GM19023 (cell line): ENCODE data around the gene CAPZB.

Source experiments
- ATAC-seq: cut with Tn5 transposase; IDR thresholded peaks from one replicate; pipeline ENCODE4 v1.9.1; 2021; ENCODE audit warnings: mild to moderate bottlenecking, moderate library complexity; ENCODE audit not compliant: unreplicated experiment

Gene CAPZB

DNA sequence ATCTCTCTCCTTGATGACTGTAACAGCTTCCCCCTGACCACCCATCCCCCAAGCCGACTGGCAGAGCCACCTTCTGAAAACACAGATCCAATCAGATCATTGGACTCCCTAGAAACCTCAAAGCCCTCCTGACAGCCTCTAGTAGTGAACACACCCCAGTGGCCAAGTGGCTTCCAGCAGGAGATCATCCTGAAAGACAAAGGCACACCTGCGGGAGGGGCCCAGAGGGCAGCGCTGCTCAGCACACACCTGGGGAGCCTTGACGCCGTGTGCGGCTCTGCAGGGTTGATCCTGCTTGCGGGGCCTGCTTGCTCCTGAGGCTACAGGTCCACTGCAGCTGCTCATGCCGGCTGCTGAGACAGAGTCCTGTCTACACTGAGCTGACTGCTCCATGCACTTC is 131.7 kb downstream of the CAPZB start:
- ATAC-seq: no peak

DNA sequence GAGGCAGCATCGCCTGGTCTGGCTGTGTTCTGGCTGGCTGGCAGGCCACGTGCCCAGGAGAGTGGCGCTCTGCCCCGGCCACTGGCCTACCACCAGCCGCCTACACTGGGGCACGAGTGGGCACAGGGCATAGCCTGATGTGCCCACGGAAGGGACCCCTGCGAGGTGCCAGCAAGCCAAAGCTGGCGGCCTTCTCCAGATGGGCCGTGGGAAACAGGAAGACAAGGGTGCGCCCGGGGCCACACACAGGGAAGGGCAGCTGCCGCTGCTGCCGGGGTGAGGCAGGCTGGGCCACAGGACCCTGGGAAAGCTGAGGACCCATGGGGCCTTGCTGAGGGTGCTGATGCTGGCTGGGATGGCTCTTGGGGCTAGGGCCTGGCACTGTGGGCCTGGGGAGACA is 132.5 kb downstream of the CAPZB start:
- no peak for ATAC-seq

DNA sequence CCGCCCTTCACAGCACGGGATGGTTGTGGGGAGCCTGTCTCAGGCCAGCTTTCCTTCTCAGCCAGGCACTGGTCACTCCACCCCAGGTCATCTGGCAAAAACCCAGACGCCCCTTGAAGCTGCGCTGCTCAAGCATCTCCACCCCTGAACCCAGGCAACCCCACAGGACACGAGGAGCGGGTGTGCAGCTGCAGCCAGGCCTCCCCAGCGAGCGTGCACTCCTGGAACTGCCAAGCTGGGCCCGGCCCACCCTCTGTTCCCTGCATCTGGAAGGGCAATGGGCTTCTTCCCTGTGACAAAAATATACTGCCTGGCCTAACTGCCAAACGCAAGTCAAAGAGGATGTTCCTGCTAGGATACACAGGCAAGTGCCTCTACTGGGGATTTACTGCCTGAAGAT is 133.5 kb downstream of the CAPZB start:
- ATAC-seq: no peak

DNA sequence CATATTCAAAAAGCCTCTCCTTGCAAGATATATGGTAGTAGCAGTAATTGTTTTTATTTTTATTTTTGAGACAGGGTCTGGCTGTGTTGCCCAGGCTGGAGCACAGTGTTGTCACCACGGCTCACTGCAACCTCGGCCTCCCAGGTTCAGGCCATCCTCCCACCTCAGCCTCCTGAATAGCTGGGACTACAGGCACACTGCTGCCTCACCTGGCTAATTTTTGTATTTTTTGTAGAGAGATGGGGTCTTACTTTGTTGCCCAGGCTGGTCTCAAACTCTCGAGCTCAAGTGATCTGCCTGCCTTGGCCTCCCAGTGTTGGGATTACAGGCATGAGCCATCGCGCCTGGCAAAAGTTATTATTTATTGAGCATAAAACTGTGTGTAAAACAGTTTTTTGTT is 134.8 kb downstream of the CAPZB start:
- no peak for ATAC-seq

DNA sequence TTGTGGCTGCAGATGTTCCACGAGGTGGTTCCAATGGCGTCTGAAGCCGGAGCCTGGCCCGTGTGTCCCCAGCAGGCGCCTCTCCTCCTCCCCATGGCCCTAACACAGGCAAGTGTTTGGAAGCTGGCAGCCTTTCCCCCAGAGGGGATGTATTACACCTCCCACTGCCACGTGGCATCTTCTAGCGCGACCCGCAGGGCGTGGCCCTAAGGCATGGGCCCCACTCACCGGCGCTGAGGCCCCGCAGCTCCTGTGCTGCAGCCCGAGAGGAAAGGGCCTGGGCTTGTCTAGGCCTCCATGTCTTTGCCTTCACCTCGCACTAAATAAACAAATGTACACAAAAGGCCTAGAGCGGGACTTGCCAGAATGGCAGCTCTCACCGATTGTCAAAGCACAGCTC is 135.3 kb downstream of the CAPZB start:
- ATAC-seq: no peak

DNA sequence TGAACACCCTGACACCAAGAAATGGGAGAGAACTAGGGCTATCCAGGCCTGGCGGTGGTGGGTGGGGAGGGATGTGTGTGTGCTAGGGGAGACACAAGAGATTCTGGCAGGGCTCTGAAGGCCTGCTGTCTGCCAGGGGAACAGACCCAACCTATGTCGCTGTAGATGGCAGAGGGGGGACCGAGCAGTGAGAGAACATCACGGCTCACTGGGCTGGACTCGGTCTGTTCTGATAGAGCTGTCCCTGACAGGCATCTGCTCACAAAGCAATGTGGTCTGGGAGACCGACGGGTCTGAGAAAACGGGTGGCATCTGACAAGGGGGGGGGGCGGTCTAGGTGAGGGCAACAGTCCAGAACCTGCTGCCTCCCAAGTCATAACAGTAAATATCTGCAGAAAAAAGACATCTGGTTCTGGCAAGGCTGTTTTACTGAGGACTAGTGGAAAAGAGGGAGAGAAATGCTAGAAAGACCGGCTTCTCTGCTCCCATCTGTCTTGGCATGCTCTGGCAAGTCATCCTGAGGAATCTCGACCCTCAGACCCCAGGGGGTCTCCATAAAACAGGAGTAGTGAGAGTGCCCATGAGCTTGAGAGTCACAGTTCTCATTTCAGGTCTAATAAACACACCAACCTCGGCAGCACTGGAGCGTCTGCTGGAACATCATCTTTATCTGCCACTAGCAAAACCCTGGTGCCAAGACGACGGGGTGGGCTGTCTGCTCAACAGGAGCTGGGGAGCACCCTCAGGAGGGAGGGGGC is 136.7 kb downstream of the CAPZB start:
- ATAC-seq: no peak

DNA sequence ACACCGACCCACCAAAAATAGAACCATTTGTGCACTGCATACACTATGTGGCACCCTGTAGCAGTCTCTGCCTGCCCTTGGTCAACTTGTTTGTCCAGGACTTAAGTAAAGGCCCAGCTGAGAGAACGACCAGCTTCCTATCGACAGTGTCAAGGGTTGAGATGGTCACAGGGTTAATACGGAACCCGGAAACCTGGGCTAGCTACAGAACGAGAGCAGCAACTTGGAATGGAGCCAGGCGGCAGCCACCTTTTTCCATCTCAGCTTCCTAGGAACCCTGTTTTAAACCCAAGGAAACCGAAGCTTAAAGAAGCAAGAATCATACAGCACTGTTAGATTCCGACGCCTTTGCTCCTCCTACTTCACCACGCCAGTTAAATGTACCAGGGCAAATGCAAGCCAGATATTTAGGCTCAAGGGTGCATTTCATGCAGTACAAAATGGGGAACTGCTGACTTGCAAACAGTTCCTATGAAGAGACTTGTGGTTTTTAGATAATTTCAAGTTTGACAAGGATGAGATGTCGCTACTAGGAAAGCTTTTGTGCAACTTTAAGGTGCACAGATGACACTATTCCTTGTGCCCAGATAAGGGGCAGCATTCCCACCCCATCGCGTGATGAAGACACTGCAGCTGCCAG is 137.7 kb downstream of the CAPZB start:
- ATAC-seq: no peak

DNA sequence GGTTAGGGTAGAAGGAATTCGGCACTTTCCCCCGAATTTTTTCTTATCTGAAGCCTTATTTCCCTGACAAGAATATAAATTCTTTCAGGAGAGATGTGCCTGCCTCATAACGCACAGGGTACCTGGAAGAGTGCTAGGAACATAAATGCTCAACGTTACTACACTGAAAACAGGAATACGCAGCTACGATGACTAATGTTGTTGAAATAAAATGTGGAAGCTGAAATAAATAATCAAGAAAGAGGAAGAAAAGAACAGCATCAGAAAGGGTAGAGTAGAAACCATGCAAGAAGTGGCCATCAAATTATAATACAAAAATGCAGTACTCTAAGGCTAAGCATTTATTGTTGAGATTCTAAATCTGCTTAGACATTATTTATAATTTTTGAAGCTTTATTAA is 139.3 kb downstream of the CAPZB start:
- no peak for ATAC-seq

DNA sequence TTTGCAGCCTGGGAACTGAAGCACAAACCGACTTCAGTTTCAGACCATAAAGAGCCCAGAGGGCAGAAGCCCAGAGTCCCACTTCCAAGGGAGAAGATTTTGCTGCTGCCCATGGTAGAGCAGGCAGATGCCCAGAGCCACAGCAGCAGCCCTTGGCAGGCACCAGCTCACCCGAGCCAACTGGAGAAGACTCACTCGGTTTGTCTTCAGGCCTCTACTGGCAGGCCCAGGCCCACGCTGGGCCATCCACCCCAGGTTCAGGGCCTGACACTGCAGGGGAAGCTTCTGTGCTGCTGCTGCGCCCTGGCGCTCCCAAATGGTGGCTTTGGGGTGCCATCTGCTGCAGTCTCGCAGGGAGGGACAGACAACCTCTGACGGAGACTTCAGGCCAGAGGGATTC is 139.9 kb downstream of the CAPZB start:
- no peak for ATAC-seq

DNA sequence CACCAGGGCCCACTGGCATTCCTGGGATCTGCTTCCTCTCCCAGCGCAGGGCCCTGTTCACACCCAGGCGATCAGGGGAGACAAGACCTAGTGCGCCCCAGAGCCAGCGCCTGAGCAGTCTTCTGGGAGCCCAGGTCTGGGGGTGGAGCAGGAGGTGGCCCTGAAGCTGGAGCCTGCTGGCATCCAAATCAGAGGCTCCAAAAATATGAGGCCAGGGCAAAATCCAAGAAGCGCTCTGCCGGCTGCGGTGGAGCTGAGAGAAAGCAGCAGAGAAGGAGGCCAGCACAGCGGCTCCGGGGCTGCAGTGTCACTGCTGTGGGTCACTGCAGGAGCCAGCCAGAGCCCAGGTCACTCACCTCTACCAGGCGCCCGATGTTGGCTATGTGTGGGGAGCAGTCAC is 140.5 kb downstream of the CAPZB start:
- ATAC-seq: no peak

DNA sequence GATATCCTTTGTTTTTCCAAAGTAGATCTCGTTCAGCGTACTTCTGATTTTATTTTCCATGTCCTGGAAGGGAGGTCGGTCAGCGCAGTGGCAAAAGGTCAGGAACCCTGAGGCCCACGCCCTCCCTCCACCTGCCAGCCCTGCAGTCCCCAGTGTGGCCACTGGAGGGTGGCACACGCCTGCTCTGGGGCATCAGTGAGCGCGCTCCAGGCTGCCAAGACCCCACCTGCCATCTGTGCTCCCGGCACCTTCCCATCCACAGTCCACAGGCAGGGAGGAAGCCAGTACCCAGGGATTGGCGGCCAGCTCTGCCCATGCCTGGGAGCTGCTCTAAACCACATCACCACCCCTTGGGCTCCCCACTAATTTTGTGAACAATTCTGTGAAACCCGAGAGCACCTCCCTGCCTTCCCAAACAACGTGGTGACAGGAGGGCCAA is 140.9 kb downstream of the CAPZB start:
- ATAC-seq: no peak

DNA sequence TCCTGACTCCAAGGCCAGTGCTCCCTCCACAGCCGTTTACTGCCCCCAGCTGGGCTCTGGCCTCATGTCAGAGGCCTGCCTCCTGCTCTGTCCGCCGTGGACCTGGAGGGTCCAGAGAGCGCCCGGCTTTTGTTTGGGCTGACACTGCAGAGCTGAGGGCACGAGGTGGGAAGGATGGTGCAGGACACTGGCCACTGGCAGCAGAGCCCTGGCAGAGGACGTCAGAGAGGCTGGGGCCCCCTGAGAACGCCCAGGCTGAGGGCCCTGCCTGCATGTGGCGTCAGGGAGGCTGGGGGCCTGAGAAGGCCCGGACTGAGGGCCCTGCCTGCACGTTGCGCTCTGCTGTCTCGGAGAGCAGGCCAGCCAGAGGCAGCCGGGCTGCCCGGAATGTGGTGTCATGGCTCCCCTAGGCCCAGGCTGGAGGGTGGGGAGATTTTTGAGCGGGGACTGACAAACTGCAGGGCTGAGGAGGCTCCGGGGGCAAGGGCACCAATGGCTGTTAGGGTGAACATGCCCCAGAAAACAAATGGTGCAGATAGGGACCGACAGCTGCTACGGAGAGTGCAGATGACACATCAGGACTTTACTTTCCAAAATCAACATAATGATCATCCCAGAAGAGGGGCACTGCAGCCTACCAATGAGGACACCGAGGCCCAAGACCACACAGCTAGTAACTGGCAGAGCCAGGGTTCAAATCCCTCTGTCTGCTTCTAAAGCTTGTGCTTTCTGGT is 141.6 kb downstream of the CAPZB start:
- ATAC-seq: no peak

DNA sequence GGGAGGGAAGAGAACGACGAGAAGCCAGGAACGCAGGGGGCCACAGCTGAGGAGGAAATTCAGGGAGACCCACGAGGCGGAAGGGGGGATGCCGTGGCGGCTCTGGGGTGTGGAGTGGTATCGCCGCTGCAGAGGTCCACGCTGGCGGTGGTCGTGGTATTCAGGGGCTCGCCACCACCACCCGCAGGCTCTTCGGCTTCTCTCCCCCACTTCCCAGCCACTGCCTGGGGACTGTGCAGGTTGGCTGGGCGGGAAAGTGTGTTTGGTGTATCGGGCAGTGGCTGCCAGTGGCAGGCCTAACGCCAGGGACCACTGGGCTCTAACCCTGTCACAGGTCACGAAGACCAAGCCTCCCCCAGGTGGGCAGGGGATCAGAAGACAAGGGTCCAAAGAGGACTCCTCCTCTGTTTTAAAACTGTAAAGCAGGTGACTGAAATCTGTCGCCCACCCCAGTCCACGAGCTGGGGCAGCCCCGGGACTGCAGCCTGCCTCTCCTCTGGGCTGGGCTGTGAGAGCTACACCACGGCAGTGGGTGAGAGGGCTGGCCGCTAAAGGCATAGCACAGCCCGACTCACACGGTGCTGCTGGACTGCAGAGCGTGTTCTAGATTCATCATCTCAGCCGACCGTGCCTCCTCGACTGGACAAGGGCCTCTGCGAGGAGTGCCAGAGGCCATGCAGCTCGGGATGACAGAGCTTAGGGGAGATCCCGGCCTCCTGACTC is 142.3 kb downstream of the CAPZB start:
- ATAC-seq: no peak

DNA sequence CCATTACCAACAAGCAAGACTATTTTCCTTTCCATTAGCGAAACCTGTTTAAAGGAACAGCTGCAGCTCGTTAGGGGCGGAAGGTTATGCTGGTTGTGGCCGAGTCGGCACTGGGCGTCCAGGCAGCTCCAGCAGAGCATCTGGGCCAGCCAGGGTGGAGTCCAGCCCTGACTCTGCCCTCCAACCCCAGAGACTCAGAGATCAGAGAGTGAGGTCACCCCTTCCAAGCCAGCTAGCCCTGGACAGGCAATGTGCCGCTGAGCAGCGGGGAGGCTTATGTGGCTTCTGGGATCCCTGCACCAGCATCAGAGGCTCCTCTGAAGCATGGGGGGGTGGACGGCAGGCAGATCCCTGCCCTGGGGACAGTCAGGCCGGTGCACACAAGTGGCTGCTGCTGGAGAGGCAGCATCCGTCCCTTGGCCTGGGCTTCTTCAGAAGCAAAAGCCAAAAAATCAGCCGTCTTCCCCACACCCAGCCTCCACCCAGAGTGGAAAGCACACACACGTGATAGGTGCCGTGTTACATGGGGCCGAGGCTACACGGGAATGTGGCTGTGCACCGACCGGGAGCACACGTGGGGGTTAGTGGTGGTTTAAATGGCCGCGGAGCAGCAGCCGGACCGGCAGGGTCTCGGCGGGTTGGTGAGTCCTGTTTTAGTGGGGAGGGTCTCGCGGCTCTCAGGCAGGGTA is 143.1 kb downstream of the CAPZB start:
- ATAC-seq: no peak

DNA sequence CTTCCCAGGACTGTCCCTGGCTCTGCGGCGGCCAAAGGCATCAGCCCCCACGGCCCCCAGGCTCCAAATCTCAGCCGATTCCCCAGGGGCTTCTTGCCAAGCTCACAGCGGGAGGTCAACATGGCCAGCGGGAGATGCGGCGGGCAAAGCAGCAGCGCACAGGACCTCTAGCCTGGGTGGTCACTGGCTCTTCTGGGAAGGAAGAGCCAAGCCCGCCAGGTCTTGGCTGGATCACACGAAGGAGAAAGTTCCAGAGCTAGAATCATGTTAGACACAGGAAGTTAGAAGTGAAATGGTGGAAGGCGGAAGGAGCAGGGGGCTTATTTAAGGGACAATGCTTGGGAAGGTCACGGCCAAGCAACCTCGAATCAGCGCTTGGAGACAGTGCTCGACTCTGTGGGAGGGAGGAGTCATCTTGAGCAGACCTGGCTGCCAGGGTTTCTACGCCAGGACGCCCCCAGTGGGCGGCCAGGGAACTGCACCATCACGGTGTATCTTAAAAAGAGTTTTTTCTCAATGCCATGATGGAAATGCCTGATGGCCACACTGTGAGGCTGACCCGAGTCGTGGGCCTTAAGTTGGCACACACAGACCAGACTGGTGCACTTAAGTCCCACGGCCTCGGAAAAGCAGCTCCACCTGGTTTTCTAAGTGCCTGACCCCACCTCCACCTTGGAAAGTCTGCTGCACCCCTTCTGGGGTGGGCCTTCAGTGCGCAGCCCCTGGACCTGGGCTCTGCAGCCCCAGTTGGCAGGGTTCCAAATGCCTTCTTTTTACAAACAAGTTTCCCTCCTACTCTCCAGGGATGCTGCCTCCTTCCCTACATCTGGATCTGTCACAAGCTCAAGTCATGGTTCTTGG is 143.9 kb downstream of the CAPZB start:
- ATAC-seq: no peak

DNA sequence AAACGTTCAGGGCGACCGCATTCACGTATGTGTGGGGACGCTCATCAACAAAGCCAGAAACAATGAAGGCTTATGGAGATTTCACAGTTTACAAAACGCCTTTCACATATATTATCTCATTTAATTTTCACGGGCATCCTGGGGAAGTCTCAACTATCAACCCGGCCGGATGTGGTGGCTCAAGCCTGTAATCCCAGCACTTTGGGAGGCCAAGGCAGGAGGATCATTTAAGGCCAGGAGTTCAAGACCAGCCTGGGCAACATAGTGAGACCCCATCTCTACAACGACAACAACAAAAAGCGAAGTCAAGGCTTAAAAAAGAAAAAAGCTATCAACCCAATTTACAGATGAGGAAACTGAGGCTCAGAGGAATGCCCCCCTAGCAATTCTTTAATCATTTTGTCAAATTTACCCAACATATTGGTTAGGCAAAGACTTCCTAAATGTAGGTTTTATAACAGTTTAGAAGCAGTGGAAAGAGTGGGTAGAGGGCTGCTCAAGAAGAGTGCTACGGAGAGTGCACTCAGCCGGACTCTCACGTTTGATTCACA is 144.9 kb downstream of the CAPZB start:
- ATAC-seq: no peak

DNA sequence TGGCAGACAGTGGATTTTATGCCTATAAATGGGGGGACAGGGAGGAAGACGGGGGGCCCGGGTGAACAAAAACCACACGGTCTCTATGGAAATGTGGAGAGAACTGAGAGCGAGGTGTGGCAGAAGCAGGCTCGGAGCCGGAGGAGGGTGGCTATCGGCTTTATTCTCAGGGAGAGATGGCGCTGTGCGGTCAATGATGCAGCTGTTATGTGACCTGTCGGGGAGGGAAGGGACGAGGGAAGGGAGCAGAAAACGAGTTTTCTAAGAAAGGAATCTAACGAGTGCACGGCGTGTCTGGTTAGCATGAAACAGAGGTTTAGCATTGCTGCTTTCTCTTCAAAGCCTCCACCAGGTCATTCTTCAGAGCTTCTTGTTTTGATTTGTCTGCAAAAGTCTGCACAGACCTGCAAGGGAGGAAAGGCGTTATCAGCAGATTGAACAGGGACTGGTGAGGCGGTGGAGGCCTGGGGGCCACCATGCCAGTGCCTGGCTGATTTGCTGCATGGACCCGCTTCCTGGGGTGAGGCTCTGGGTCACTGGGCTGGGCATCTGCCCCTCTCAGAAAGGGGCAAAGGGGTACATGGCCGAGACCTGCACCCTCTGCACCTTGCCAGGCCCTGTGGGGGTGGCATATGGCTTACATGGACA is 146.0 kb downstream of the CAPZB start:
- no peak for ATAC-seq

DNA sequence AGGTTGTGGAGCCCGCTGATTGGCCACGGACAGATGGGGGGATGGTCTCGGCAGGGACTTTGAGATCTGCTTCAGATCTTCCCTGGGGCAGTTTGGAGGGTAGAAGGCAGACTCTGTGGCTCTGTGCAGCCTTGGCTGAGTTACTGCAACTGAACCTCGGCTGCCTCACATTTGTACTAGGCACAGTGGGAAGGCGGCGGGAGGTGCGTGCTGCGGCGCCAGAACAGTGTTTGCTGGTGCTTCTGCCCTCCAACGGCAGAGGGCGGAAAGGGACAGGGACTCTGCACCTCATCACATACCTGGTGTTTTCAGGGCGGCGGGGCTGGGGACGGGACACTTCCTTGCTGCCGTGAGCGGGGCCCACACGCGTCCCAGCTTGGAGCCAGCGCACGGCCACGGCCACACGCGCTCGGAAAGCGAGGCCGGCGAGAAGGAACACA is 147.0 kb downstream of the CAPZB start:
- ATAC-seq: no peak

DNA sequence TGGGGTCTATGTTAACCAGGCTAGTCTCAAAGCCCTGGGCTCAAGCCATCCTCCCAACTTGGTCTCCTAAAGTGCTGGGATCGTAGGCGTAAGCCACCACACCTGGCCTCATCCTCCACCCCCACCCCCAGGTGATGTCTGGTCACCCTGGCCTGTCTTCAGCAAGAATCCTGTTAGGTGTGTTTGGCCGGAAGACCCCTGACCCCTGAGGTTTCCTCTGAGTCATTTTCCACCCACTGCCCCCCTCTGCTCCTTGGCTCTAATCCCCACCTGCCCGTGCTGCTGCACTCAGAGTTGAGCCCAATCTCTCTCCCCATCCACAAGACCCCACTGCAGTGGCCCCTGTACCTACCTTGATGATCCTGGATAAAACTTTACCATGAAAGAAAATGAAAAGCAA is 148.1 kb downstream of the CAPZB start:
- ATAC-seq: no peak
